GM21360 (cell line): ENCODE data around the gene GPR32.
"Not testable (repeated sequence)": the region's sequence is repeated elsewhere in the genome, so short reads cannot be mapped to it uniquely, and the experiment has no call there.

Experiments
- ATAC-seq: cut with Tn5 transposase; IDR thresholded peaks from one replicate; pipeline ENCODE4 v1.9.1; 2021; ENCODE audit warnings: mild to moderate bottlenecking, moderate library complexity; ENCODE audit not compliant: unreplicated experiment

Gene GPR32

GRCh38 chr19:50779504-50780457 lies 9.5 kb downstream of the GPR32 start:
- ATAC-seq, result no peak

GRCh38 chr19:50780753-50781435 lies 10.6 kb downstream of the GPR32 start:
- ATAC-seq, result no peak

- ATAC-seq, result not testable (repeated sequence)
Measured at GRCh38 chr19:50783848-50784152, 13.5 kb downstream of the GPR32 start.

GRCh38 chr19:50784710-50785109 lies 14.4 kb downstream of the GPR32 start:
- no peak for ATAC-seq

- no peak for ATAC-seq
Measured at GRCh38 chr19:50785329-50785728, 15.1 kb downstream of the GPR32 start.

- no peak for ATAC-seq
Measured at GRCh38 chr19:50790396-50790795, 20.1 kb downstream of the GPR32 start, which contains the start of gene ACP4. Gene ACP4 (plus strand): TSS chr19:50790415. CDS start chr19:50790415, 0 bp downstream.

GRCh38 chr19:50790922-50791467 lies 20.7 kb downstream of the GPR32 start:
- no peak for ATAC-seq

GRCh38 chr19:50791594-50792271 lies 21.5 kb downstream of the GPR32 start:
- no peak for ATAC-seq

GRCh38 chr19:50792272-50793250 lies 22.3 kb downstream of the GPR32 start:
- no peak for ATAC-seq

GRCh38 chr19:50793558-50794065 lies 23.3 kb downstream of the GPR32 start:
- ATAC-seq, result no peak

- ATAC-seq, result no peak
Measured at GRCh38 chr19:50794074-50794875, 24.0 kb downstream of the GPR32 start.

GRCh38 chr19:50794876-50795663 lies 24.8 kb downstream of the GPR32 start:
- no peak for ATAC-seq

GRCh38 chr19:50795664-50796073 lies 25.4 kb downstream of the GPR32 start:
- ATAC-seq, result no peak

- no peak for ATAC-seq
Measured at GRCh38 chr19:50796128-50796633, 25.9 kb downstream of the GPR32 start.

- no peak for ATAC-seq
Measured at GRCh38 chr19:50796634-50797428, 26.6 kb downstream of the GPR32 start.

- no peak for ATAC-seq
Measured at GRCh38 chr19:50797429-50797780, 27.1 kb downstream of the GPR32 start.
